HepG2 (cell line): ENCODE data around the gene KLHL21. TPM values are rescaled to one million over a fixed set of nuclear protein-coding genes. Genes with fewer than 3 reads are reported as not detected.
A peak's percentile ranks its signal among the peaks of the same experiment; 100 is the strongest.

Experiments
- ATF7 ChIP-seq, 2 experiments: fragments of 450-650 bp in 1 of 2; sonication (generic) in 1 of 2; formaldehyde crosslinking in 1 of 2; IDR thresholded peaks; 2 replicates each; pipeline versions ENCODE4 v1.4.0 to v1.6.1; 2016 to 2020; ENCODE audit warnings: antibody characterized with exemption in 1 of 2, mild to moderate bottlenecking in 1 of 2, missing genetic modification reagents in 1 of 2
- CC2D1A ChIP-seq: sonication (generic); formaldehyde crosslinking; IDR thresholded peaks from 2 replicates; pipeline ENCODE4 v1.8.1; 2023; ENCODE audit warnings: mild to moderate bottlenecking, missing genetic modification reagents
- CENPX ChIP-seq: sonication (generic); formaldehyde crosslinking; IDR thresholded peaks from 2 replicates; pipeline ENCODE4 v1.9.0; 2021; ENCODE audit warnings: mild to moderate bottlenecking, missing genetic modification reagents, moderate library complexity
- E2F2 ChIP-seq: sonication (generic); formaldehyde crosslinking; IDR thresholded peaks from 2 replicates; pipeline ENCODE4 v1.4.0; 2020; ENCODE audit warnings: missing genetic modification reagents, borderline replicate concordance
- ERF ChIP-seq: IDR thresholded peaks from 2 replicates; pipeline ENCODE4 v1.6.1; 2018; ENCODE audit warnings: missing biosample characterization, missing genetic modification reagents
- GTF2F1 ChIP-seq: fragments of 150-350 bp; IDR thresholded peaks from 2 replicates; pipeline ENCODE4 v1.6.1; 2014; ENCODE audit warnings: low read length
- HOMEZ ChIP-seq: IDR thresholded peaks from 2 replicates; pipeline ENCODE4 v1.6.1; 2016; ENCODE audit warnings: low read depth
- ISX ChIP-seq: sonication (generic); formaldehyde crosslinking; conservative IDR thresholded peaks from 2 replicates; pipeline ENCODE4 v1.5.0; 2020; ENCODE audit warnings: missing genetic modification reagents
- MEIS2 ChIP-seq: sonication (generic); formaldehyde crosslinking; IDR thresholded peaks from 2 replicates; pipeline ENCODE4 v1.9.0; 2021; ENCODE audit warnings: mild to moderate bottlenecking, missing genetic modification reagents
- NFKB2 ChIP-seq: sonication (generic); formaldehyde crosslinking; IDR thresholded peaks from 2 replicates; pipeline ENCODE4 v1.4.0; 2020; ENCODE audit warnings: missing genetic modification reagents, borderline replicate concordance
- PRDM4 ChIP-seq: sonication (generic); formaldehyde crosslinking; IDR thresholded peaks from 2 replicates; pipeline ENCODE4 v1.9.0; 2021; ENCODE audit warnings: missing genetic modification reagents, borderline replicate concordance
- SETDB1 ChIP-seq: sonication (generic); formaldehyde crosslinking; IDR thresholded peaks from 2 replicates; pipeline ENCODE4 v1.5.1; 2020; ENCODE audit warnings: missing genetic modification reagents, mild to moderate bottlenecking, borderline replicate concordance
- SMAD9 ChIP-seq: sonication (generic); formaldehyde crosslinking; IDR thresholded peaks from 2 replicates; pipeline ENCODE4 v1.5.1; 2020; ENCODE audit warnings: mild to moderate bottlenecking, missing genetic modification reagents
- SMARCC2 ChIP-seq: fragments of 450-650 bp; IDR thresholded peaks from 2 replicates; pipeline ENCODE4 v1.6.1; 2017; ENCODE audit warnings: antibody characterized with exemption, mild to moderate bottlenecking
- SMYD3 ChIP-seq: sonication (generic); formaldehyde crosslinking; IDR thresholded peaks from 2 replicates; pipeline ENCODE4 v1.8.1; 2023; ENCODE audit warnings: mild to moderate bottlenecking, missing genetic modification reagents
- TIGD3 ChIP-seq: sonication (generic); formaldehyde crosslinking; IDR thresholded peaks from 2 replicates; pipeline ENCODE4 v1.5.1; 2020; ENCODE audit warnings: mild to moderate bottlenecking, missing genetic modification reagents, borderline replicate concordance
- ZBTB21 ChIP-seq: sonication (generic); formaldehyde crosslinking; IDR thresholded peaks from 2 replicates; pipeline ENCODE4 v1.4.0; 2020; ENCODE audit warnings: missing genetic modification reagents
- ZNF225 ChIP-seq: sonication (generic); formaldehyde crosslinking; IDR thresholded peaks from 2 replicates; pipeline ENCODE4 v1.4.0; 2020; ENCODE audit warnings: mild to moderate bottlenecking, missing genetic modification reagents
- ZNF451 ChIP-seq: sonication (generic); formaldehyde crosslinking; IDR thresholded peaks from 2 replicates; pipeline ENCODE4 v1.5.0; 2020; ENCODE audit warnings: mild to moderate bottlenecking, missing genetic modification reagents
- ZNF547 ChIP-seq: sonication (generic); formaldehyde crosslinking; IDR thresholded peaks from 2 replicates; pipeline ENCODE4 v1.5.1; 2020; ENCODE audit warnings: mild to moderate bottlenecking, missing genetic modification reagents
- ZNF749 ChIP-seq: sonication (generic); formaldehyde crosslinking; IDR thresholded peaks from 2 replicates; pipeline ENCODE4 v1.8.0; 2022; ENCODE audit warnings: mild to moderate bottlenecking, missing genetic modification reagents, moderate library complexity, borderline replicate concordance
- polyA plus RNA-seq, 8 experiments: library from polyadenylated mRNA; depleted of rRNA in 3 of 8; stranded (reverse) in 7 of 8; unstranded in 1 of 8; fragments of >200 nt; fragmentation: Illumina TruSeq in 4 of 8; extraction: Trizol in 4 of 8; gene quantifications; 2 replicates each; pipeline versions ENCODE4 v1.2.1 to v1.2.3, GENCODE V29; 2011 to 2016; ENCODE audit warnings: low read depth in 4 of 8, missing spikeins in 1 of 8, mixed read lengths in 1 of 8; ENCODE audit not compliant: insufficient read depth in 1 of 8
- total RNA-seq, 5 experiments: library from RNA; depleted of rRNA; stranded (reverse); fragments of >200 nt; fragmentation: Illumina TruSeq; extraction: Trizol; gene quantifications; 2 replicates each; pipeline ENCODE4 v1.2.3, GENCODE V29; 2016; ENCODE audit warnings: low read depth in 1 of 5

The KLHL21 gene
- total and polyA plus RNA-seq, 2 of the 13 experiments (the other 11 are each of a cell fraction or from before 2014, with no cell fraction given): 14.8 to 25.0 TPM

- TF ChIP-seq SETDB1 (CRISPR knock-in tag): no peak
- TF ChIP-seq CC2D1A (CRISPR knock-in tag): no peak
- TF ChIP-seq ISX (CRISPR knock-in tag): no peak
- TF ChIP-seq SMYD3 (CRISPR knock-in tag): peak; percentile 84; the same call in 1 of the 2 replicates
- TF ChIP-seq E2F2 (CRISPR knock-in tag): no peak; the same call in 1 of the 2 replicates
- peak; percentile 19; the same call in 1 of the 2 replicates for TF ChIP-seq ZBTB21 (CRISPR knock-in tag)
- TF ChIP-seq HOMEZ (CRISPR knock-in tag): 0 out of 2 replicates have a peak, but pooled peaks have one; percentile 18
- peak; percentile 81 for TF ChIP-seq ERF (CRISPR knock-in tag)
- TF ChIP-seq SMARCC2: no peak
- TF ChIP-seq MEIS2 (CRISPR knock-in tag): no peak
- TF ChIP-seq ATF7 (IDR thresholded peaks at IDR 0.05): no peak
- TF ChIP-seq ATF7 (CRISPR knock-in tag; IDR thresholded peaks at IDR 0.05): no peak; the same call in 1 of the 2 replicates
- TF ChIP-seq SMAD9 (CRISPR knock-in tag): no peak
- TF ChIP-seq ZNF451 (CRISPR knock-in tag): no peak
- no peak for TF ChIP-seq PRDM4 (CRISPR knock-in tag)
- TF ChIP-seq ZNF547: no peak; the same call in 1 of the 2 replicates
- no peak for TF ChIP-seq ZNF225 (CRISPR knock-in tag)
- TF ChIP-seq NFKB2 (CRISPR knock-in tag): peak; percentile 74; the same call in 1 of the 2 replicates
- TF ChIP-seq ZNF749: no peak
- no peak for TF ChIP-seq CENPX
- TF ChIP-seq GTF2F1: no peak
- 0 out of 2 replicates have a peak, but pooled peaks have one; percentile 54 for TF ChIP-seq TIGD3
These were observed 1.4 kb upstream of the KLHL21 start (continued) for GRCh38 chr1:6603915-6604558.
